ENCODE results near the gene CHST11. TPM values are rescaled to one million over a fixed set of nuclear protein-coding genes. Genes with fewer than 3 reads are reported as not detected.

CHST11 gene
- total and polyA plus RNA-seq, 9 of the 15 experiments (the other 6 are each of a cell fraction or from before 2014, with no cell fraction given), result 2.3 to 38.7 (median 15.0) TPM

DNA sequence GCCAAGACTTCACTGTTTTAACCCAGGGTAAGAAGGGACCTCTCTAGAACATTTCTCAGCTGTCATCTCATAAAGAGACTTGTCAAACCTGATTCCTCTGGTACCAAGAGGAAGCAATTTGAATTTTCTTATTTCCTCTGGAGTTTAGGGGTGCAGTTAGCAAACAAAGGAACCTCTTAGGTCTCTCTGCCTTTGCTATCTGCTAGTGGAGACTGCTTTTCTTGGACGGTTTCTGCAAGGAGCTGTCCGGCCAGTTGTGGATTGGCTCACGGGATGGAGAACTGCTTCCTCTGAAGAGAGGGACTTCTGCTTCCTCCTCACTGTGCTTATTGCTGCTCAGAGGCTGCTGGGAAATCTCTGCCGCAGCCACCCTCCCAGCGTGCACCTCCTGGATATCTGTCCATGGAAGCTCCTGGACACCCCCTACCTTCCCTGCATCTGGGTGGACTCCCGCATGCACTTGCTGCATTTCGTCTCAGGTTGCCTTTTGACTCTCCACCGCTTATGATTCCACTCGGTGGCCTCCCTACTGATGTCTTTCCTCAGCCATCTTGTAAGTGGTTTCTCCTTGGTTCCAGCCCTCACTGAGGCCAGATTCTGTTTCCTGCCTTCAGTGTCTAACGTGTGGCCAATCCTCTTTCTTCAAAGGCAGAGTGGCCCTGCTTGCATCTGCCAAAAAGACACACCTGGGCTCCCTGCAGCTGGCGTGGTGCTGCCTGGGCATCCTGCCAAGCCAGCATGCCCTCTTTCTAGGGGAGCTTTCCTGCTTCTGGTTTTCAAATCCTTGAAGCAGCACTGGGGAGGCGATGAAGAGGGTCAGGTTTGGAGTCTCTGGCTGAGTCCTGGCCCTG, 187.3 kb downstream of the CHST11 start (continued):
- TF ChIP-seq HNRNPL (IDR thresholded peaks at IDR 0.05; ENCODE audit: low read depth, low read length), result no peak
- no peak for TF ChIP-seq SMARCB1 (IDR thresholded peaks at IDR 0.05; ENCODE audit: insufficient read length, low read depth)
- no peak for TF ChIP-seq CBX3 (IDR thresholded peaks at IDR 0.05; ENCODE audit: borderline replicate concordance in 1 of 2, low read length in 2 of 2)
- TF ChIP-seq FOS (IDR thresholded peaks at IDR 0.05; ENCODE audit: extremely low read depth, insufficient read length), result no peak
- no peak for TF ChIP-seq POLR2H (tag; IDR thresholded peaks at IDR 0.05; ENCODE audit: low read depth)
- no peak for TF ChIP-seq SRSF3 (IDR thresholded peaks at IDR 0.05; ENCODE audit: insufficient read depth, low read length)
- TF ChIP-seq, protein P1, sequence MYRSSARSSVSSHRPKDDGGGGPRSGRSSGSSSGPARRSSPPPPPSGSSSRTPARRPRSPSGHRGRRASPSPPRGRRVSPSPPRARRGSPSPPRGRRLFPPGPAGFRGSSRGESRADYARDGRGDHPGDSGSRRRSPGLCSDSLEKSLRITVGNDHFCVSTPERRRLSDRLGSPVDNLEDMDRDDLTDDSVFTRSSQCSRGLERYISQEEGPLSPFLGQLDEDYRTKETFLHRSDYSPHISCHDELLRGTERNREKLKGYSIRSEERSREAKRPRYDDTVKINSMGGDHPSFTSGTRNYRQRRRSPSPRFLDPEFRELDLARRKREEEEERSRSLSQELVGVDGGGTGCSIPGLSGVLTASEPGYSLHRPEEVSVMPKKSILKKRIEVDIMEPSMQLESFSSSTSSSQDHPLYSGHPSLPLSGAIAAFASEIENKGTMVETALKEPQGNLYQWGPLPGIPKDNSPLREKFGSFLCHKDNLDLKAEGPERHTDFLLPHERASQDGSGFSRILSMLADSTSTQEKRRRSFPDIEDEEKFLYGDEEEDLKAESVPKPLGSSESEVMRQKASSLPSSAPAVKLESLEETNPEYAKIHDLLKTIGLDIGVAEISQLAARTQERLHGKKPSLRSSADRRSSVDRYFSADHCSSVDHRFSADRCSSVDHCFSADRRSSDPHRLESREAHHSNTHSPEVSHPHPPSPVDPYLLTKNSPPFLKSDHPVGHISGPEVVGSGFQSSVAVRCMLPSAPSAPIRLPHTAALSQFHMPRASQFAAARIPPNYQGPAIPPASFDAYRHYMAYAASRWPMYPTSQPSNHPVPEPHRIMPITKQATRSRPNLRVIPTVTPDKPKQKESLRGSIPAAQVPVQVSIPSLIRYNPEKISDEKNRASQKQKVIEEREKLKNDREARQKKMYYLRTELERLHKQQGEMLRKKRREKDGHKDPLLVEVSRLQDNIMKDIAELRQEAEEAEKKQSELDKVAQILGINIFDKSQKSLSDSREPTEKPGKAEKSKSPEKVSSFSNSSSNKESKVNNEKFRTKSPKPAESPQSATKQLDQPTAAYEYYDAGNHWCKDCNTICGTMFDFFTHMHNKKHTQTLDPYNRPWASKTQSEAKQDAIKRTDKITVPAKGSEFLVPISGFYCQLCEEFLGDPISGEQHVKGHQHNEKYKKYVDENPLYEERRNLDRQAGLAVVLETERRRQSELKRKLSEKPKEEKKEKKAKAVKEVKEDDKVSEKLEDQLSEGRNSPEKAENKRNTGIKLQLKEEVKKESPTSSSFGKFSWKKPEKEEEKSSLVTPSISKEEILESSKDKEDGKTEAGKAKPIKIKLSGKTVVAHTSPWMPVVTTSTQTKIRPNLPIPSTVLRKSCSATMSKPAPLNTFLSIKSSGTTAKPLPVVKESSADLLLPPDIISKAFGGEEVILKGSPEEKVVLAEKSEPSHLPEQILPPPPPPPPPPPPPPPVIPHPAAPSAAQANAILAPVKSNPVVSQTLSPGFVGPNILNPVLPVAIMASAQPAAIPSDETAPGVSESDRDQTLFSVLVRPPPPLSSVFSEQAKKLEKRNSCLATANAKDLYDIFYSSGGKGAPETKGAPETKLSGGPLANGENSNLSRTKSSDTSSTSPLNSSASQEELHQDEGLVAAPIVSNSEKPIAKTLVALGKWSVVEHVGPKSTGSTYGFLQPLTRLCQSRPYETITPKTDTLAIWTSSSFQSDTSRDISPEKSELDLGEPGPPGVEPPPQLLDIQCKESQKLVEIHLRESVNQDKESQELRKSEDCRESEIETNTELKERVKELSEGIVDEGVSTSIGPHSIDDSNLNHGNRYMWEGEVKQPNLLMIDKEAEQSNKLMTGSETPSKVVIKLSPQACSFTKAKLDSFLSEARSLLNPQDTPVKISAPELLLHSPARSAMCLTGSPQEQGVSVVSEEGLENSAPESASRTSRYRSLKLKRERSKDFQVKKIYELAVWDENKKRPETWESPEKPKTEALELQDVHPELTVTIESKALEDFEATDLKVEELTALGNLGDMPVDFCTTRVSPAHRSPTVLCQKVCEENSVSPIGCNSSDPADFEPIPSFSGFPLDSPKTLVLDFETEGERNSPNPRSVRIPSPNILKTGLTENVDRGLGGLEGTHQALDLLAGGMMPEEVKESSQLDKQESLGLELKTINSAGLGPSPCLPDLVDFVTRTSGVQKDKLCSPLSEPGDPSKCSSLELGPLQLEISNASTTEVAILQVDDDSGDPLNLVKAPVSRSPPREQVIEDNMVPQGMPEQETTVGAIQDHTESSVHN (IDR thresholded peaks at IDR 0.05; ENCODE audit: borderline replicate concordance in 1 of 2, low read depth in 1 of 2), result no peak
